Left hindlimb (tissue), 1 donor: ENCODE data around the gene ECT2L.
A peak's percentile ranks its signal among the peaks of the same experiment; 100 is the strongest.

Experiments used
- DNase-seq: peaks from one replicate; pipeline ENCODE4 v3.0.0-alpha.2; 2018

Gene ECT2L

GRCh38 chr6:138795809-138796603 is at the start of gene ECT2L:
TSS of gene ECT2L (plus strand) at chr6:138796087. CDS start at chr6:138813275, 17,188 bp downstream.
- DNase-seq, result peak; percentile 77

- DNase-seq, result no peak
Measured at GRCh38 chr6:138752017-138752416, 43.9 kb upstream of the ECT2L start.

- DNase-seq, result no peak
Measured at GRCh38 chr6:138757136-138757535, 38.8 kb upstream of the ECT2L start.

GRCh38 chr6:138765896-138766655 is 29.8 kb upstream of the ECT2L start:
- DNase-seq, result no peak

- no peak for DNase-seq
Measured at GRCh38 chr6:138769102-138769676, 26.7 kb upstream of the ECT2L start.

GRCh38 chr6:138772596-138773176 is 23.2 kb upstream of the ECT2L start:
- no peak for DNase-seq

- peak; percentile 97 for DNase-seq
Measured at GRCh38 chr6:138773177-138774091, 22.5 kb upstream of the ECT2L start, which contains the start of gene CCDC28A. TSS of gene CCDC28A (plus strand) at chr6:138773769. CDS start at chr6:138776121, 2,352 bp downstream.

- no peak for DNase-seq
Measured at GRCh38 chr6:138774370-138774769, 21.5 kb upstream of the ECT2L start.

- DNase-seq, result no peak
Measured at GRCh38 chr6:138776659-138777058, 19.2 kb upstream of the ECT2L start.

GRCh38 chr6:138778331-138778730 is 17.6 kb upstream of the ECT2L start:
- no peak for DNase-seq

- no peak for DNase-seq
Measured at GRCh38 chr6:138782243-138782642, 13.6 kb upstream of the ECT2L start.

- DNase-seq, result no peak
Measured at GRCh38 chr6:138785079-138785478, 10.8 kb upstream of the ECT2L start.

GRCh38 chr6:138785980-138786379 is 9.9 kb upstream of the ECT2L start:
- DNase-seq, result no peak

- DNase-seq, result no peak
Measured at GRCh38 chr6:138787138-138787537, 8.7 kb upstream of the ECT2L start.

GRCh38 chr6:138796771-138797170 is 884 bp downstream of the ECT2L start:
- DNase-seq, result no peak

- no peak for DNase-seq
Measured at GRCh38 chr6:138797806-138798446, 2.0 kb downstream of the ECT2L start.

- no peak for DNase-seq
Measured at GRCh38 chr6:138800377-138801150, 4.7 kb downstream of the ECT2L start.

GRCh38 chr6:138803331-138803730 is 7.4 kb downstream of the ECT2L start:
- no peak for DNase-seq

GRCh38 chr6:138803861-138804260 is 8.0 kb downstream of the ECT2L start:
- peak; percentile 36 for DNase-seq

GRCh38 chr6:138805016-138805765 is 9.3 kb downstream of the ECT2L start:
- DNase-seq, result peak; percentile 82
